Stimulated activated CD8-positive, alpha-beta memory T cell treated with anti-CD3 and anti-CD28 coated beads, Interleukin-7, amount 100 ng/mL, for 48 hours (primary cell): ENCODE measurements around the gene ELL.
A peak's percentile ranks its signal among the peaks of the same experiment; 100 is the strongest.

Experiments used
- DNase-seq, 2 donors: peaks; one replicate each; pipeline ENCODE4 v3.0.0-alpha.2; 2020; ENCODE audit warnings: low read depth in 1 of 2; ENCODE audit errors: extremely low read depth in 1 of 2

The ELL gene

DNA sequence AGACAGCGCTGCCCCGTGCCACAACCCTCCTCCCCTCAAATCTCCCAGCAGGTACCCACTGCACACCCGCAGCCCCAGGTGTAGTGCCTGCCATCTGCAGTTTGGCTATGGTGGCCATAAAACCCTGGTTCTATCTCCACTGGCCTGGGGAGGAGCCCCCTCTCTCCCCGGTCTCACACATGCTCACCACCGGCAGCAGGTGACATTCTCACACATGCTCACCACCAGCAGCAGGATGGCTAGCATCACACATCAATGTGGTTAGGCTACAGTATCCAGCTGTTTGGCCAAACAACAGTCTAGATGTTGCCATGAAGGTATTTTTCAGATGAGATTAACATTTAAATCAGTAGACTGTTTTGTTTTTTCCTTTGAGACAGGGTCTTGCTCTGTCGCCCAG, 31.1 kb downstream of the ELL start:
- DNase-seq, result no peak

DNA sequence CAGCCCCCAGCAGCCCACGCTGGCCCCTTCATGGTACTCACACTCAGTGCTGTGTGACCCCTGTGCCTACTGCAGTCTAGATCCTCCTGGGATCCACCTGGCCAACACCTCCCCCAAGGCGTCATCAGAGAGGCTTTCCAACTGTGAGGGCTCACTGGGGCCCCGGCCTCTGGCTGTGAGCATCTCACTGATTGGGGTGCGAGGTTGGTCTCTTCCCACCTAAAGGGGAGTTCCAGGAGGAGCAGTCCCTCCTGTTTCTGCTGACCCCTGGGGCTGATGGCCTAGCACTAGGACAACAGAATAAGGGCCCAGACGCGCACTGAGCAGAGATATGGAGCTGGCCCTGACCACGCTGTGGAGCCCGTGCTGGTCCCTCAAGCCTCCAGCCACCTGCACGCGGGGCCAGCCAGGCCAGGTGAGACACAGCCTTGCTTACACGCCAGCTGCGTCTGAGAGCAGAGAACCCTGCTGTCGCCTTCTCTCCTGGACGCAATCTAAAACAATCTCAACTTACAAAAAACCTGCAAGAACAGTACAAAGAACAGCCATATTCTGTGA, 32.2 kb downstream of the ELL start:
- DNase-seq, result no peak

- no peak for DNase-seq
These were observed 32.8 kb downstream of the ELL start for GRCh38 chr19:18488838-18489626.

DNA sequence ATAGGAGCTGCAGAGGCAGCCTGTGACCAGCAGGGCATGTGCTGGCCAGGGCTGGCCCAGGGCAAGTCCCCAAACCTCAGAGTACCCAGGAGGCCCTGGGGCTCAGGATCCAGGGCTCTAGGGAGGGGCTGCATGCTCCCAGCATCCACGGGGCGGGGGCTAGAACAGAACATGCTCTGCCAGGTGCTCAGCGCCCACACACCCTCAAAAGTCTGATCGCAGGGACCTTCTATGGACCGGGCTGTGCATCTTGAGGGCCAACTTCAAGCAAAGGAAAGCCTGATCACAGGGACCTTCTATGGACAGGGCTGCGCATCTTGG, 33.5 kb downstream of the ELL start:
- no peak for DNase-seq

DNA sequence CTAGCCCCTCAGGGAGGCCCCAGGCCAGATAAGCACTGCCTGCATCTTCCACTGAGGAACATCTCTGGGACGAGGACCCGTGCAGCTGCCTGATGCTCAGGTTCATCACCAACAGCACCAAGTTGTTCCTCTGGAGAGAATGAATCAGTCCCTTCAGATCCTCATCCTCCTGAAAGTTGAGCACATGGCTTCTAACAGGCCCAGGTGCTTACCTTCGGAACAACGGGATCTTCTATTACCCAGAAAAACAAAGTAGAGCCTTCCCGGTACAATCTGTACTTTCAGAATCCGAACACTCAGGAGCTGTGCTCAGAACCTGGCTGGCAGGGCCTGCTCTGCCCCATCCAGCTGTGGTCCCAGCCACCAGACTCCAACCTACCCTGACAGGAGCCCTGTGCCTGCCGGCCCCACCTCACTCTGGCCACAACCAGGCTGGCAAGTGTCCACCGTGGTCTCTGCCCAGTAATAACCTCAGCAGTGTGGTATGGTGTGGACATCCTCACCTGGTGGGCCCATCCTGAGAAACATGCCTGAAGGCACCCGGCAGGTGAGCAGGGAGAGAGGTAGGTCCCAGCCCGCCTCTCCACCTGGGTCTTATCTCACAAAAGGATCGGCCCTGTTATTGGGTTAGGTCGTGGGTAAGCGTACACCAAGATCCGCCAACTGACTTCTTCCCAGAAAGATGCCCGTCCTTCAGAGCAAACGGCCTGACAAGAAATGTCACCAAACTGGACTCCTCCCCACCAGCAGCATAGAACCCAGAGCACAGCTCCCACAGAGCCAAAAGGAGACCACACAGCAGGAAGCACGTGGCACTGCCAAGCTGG, 34.1 kb downstream of the ELL start:
- DNase-seq, result no peak

DNA sequence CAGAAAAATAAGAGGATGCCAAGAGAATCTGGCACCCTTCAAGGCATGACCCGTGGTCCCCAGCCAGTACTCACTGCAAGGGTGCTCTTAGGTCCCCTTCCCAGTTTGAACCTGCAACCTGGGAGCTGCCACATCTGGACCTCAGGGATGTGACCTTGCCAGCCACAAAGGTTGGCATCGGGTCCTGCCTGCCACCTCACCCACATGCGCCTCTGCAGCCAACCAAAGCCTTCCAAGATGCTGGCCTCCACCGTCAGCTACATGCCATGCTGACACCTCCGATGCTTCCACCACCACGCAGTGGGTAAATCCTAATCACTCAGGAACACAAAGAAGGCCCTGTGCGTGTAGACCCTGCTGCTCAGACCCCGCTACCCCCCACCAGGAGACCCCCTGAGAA, 35.1 kb downstream of the ELL start:
- no peak for DNase-seq

- no peak for DNase-seq
These were observed 36.9 kb downstream of the ELL start for GRCh38 chr19:18484992-18485391.

GRCh38 chr19:18483119-18483890, 38.6 kb downstream of the ELL start:
- DNase-seq, result no peak

DNA sequence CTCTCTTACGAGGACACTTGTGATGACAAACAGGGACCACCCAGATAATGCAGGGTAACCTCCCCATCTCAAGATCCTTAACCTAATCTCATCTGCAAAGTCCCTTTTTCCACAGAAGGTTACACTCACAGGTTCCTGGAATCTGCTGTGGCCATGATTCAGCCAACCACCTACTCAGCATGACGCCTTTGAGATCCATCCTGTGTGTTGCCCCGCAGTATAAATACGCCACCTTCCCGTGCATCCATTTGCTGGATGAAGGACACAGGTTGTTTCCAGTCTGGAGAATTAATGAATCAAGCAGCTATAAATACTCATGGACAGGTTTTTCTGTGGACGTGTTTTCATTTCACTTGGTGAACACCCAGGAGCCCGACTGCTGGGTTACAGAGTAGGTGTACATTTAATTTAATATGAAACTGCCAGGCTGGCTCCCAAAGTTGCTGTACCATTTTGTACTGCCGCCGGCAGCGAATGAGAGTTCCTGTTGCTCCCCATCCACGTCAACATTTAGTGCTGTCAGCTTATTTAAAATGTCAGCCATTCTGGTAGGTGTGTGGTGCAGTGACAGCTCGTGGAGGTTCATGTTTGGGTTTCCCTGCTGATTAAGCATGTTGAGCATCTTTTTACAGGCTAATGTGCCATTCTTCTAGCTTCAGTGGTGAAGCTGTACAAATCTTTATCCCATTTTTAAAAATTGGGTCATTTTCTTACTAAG, 40.2 kb downstream of the ELL start:
- DNase-seq, result peak in 1 of 2 donors; percentile 56

GRCh38 chr19:18480006-18480691, 41.7 kb downstream of the ELL start:
- no peak for DNase-seq

DNA sequence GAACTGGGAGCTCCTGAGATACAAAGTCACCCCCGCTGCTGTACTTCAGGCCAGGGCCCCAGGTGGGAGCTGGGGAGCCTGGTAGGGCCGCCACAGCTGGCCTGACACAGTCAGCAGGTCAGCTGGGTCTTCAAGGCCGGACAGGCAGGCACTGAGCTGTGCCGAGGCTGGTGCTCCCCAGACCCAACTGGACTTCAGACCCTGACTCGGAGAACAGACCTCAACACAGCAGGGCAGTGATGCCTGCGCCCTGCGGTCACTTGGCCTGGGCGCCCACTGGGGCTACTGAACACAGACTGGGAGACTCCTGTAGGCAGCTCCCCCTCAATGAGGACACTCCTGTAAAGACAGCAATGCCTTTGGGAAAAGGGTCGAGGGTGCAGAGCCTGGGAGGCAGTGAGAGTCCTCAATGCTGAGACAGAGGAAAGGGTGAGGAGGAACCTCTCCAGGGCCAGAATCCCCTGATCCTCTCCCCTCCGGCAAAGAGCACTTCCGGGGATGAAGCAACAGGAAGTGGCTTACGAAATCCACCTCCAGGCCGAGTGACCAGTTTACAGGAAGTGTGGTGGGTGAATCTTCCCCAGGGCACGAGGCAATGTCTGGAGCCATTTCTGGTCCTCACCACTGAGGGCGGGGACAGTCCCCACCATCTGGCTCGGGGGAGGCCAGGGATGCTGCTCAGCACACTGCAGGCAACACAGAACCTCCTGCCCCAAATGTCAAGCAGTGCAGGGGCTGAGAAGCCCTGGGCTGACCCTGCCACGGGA, 43.1 kb downstream of the ELL start:
- peak; percentile 69 to 86 for DNase-seq

GRCh38 chr19:18477974-18478373, 43.9 kb downstream of the ELL start:
- no peak for DNase-seq

DNA sequence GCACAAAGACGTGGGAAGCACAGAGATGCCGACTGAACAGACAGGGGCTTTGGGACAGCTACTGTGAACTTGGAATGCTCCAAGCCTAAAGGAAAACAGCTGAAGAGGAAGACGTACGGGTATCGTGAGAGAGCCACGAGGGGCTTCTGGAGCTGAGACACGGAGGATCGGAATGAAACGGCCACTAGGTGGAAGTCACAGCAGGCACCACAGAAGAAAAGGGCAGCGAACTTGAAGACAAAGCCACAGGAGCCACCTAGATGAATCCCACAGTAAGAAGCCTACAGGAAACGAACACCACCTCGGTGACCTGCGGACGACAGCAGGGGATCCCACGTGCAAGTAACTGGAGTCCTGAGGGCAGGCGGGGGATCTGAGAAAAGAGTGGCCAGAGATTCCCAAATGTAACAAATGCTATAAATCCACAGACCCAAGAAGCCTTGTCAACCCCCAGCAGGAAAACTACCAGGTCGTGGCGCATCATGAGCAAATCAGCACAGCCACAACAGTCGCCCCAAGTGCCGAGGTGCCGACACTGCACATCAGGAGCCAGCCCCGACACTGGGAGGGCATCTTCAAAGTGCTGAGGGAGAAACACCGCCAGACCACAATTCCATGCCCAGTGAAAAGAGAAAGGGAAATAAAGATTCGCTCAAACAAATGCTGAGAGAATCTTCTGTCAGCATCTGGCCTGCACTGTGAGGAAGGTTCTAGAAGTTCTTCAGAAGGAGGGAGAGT, 44.7 kb downstream of the ELL start:
- DNase-seq, result no peak

DNA sequence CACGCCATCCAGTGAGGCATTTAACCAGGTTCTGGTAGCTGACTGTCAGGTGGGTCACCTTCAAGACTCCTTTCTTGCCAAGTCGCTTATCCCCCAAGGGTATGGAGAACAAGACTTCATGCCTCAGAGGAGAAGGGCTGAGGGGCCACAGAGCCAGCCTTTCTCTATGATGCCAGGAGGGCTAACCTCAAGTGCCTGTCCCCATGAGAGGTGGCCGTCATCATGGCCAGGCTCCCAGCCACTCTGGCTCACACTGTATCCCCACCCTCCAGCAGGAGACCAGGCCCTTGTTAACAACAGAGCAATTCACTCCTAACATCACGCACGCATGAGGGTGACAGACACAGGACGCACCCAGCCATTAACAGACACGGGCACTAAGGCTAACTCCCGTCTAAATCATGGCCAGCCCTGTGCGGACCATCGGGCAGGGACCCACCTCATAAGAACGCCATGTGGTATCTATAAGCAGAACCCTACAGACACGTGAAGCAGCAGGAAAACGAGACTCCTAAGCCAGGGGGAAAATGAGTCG, 45.3 kb downstream of the ELL start:
- DNase-seq, result no peak

GRCh38 chr19:18475762-18476331, 46.0 kb downstream of the ELL start:
- DNase-seq, result no peak

DNA sequence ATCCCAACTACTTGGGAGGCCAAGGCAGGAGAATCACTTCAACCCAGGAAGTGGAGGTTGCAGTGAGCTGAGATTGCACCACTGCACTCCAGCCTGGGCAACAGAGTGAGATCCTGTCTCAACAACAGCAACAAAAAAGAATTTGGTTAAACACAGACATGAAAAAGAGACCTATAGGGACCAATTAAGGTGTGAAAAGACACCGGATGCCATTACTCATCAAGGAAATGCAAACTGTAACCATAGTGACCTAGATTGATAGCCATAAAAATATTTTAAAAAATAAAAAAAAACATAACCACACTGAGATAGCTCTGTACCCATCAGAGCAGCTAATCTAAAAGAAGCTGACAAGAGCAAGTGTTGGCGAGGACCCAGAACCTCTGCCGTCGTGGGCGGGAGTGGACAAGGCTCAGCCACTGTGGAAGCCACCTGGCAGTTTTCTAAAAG, 46.8 kb downstream of the ELL start:
- DNase-seq, result no peak

- no peak for DNase-seq
These were observed 47.4 kb downstream of the ELL start for GRCh38 chr19:18474366-18474887.

DNA sequence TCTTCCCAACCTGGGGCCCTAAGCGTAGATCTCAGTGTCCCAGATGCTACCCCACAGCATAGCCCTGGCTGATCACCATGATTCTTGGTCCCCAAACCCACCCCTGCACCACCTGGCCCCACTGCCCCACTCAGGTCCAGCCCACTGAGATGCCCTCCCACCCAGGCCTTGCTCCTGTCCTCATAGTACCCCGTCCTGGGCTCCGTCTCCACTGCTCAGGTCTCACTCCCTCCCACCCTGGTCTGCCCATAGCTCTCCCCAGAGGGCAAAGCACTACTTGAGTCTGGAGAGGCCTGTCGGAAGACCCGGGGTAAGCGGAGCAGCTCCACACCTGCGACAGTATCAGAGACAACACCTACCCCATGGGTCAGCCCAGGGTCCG, 48.2 kb downstream of the ELL start:
- DNase-seq, result no peak
